Smooth muscle cell (in vitro differentiated cells): ENCODE results near the gene DPP4. TPM values are rescaled to one million over a fixed set of nuclear protein-coding genes. Genes with fewer than 3 reads are reported as not detected.

ENCODE experiments used
- DNase-seq: peaks from one replicate; lab custom pipeline; 2025; ENCODE audit not compliant: unreplicated experiment; lab: John Stamatoyannopoulos, UW
- H2AFZ ChIP-seq: fragments of 200-600 bp; sonication (generic); 2 replicates; pipeline ENCODE4 v1.6.0; 2016; ENCODE audit warnings: antibody characterized with exemption, low read depth, mild to moderate bottlenecking
- H3F3A ChIP-seq: fragments of 200-600 bp; sonication (generic); 2 replicates; pipeline ENCODE4 v1.6.0; 2017; ENCODE audit warnings: antibody characterized with exemption, low read depth
- H3K27ac ChIP-seq: fragments of 200-600 bp; sonication (generic); 2 replicates; pipeline ENCODE4 v1.5.1; 2016; ENCODE audit warnings: low read depth, mild to moderate bottlenecking
- H3K27me3 ChIP-seq: fragments of 200-600 bp; sonication (generic); 2 replicates; pipeline ENCODE4 v1.6.1; 2016; ENCODE audit warnings: low read depth, mild to moderate bottlenecking
- H3K36me3 ChIP-seq: fragments of 200-600 bp; sonication (generic); 2 replicates; pipeline ENCODE4 v1.5.1; 2016; ENCODE audit warnings: low read depth
- H3K4me1 ChIP-seq: fragments of 200-600 bp; sonication (generic); 2 replicates; pipeline ENCODE4 v1.5.1; 2016; ENCODE audit warnings: low read depth
- H3K4me2 ChIP-seq: fragments of 200-600 bp; sonication (generic); 2 replicates; pipeline ENCODE4 v1.6.0; 2016; ENCODE audit warnings: mild to moderate bottlenecking
- H3K4me3 ChIP-seq: fragments of 200-600 bp; sonication (generic); 2 replicates; pipeline ENCODE4 v1.5.1; 2016; ENCODE audit warnings: mild to moderate bottlenecking
- H3K79me2 ChIP-seq: fragments of 200-600 bp; sonication (generic); 2 replicates; pipeline ENCODE4 v1.6.0; 2016; ENCODE audit warnings: low read depth, mild to moderate bottlenecking
- H3K9ac ChIP-seq: fragments of 200-600 bp; sonication (generic); 2 replicates; pipeline ENCODE4 v1.6.0; 2016; ENCODE audit warnings: low read depth
- H3K9me3 ChIP-seq: fragments of 200-600 bp; sonication (generic); replicated peaks from 2 replicates; pipeline ENCODE4 v1.5.1; 2016; ENCODE audit warnings: low read depth
- H4K20me1 ChIP-seq: fragments of 200-600 bp; sonication (generic); 2 replicates; pipeline ENCODE4 v1.6.0; 2016; ENCODE audit warnings: low read depth
- CTCF ChIP-seq: fragments of 200-600 bp; sonication (generic); IDR thresholded peaks from 2 replicates; pipeline ENCODE4 v1.5.1; 2017; ENCODE audit warnings: borderline replicate concordance, mild to moderate bottlenecking, antibody characterized with exemption; ENCODE audit not compliant: insufficient read depth, poor library complexity, severe bottlenecking
- WGBS: methylation state at CpG from one replicate; pipeline ENCODE4 v1.1.7; 2016; ENCODE audit warnings: low lambda C conversion rate; 5-methylcytosine and 5-hydroxymethylcytosine counted together
- polyA plus RNA-seq: library from polyadenylated mRNA; unstranded; fragments of >200 nt; fragmentation: Nextera tagmentation; extraction: Ambion mirVana; gene quantifications from 2 replicates; pipeline ENCODE4 v1.2.1, GENCODE V29; 2016
- total RNA-seq: library from RNA; depleted of rRNA; stranded (reverse); fragments of >200 nt; gene quantifications from 2 replicates; pipeline ENCODE4 v1.2.3, GENCODE V29; 2014

Gene DPP4
- total and polyA plus RNA-seq, 2 experiments from 2014 or later, result 17.6 to 32.0 TPM

DNA sequence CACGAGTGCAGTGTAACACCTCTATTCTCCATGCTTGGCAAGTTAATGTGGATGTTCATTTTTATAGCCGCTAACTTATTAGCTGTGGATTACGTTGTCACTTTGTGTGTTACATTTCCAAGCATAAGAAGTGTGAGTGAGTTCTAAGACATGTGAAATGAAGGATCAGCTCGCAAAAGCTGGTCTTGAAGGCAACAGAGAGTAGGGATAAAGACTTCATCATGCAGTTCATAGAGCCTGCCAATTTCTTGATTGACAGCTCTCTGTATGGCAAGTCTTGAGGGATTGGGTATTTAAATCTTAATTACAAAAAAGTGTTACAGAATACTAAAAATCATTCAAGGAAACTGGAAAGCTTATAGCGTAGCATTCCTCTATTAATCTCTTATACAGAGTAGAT is 25.8 kb upstream of the DPP4 start:
- no peak overlapping the region for H3K27ac ChIP-seq
- no peaks in the 10 kb centered on the region for H3K27me3 ChIP-seq
- no peaks in the 10 kb centered on the region for H3F3A ChIP-seq
- H3K9ac ChIP-seq, result no peak overlapping the region
- H2AFZ ChIP-seq, result no peak overlapping the region
- H3K4me1 ChIP-seq, result no peaks in the 10 kb centered on the region
- no peak for DNase-seq
- no peak for TF ChIP-seq CTCF
- H3K79me2 ChIP-seq, result no peaks in the 10 kb centered on the region
- WGBS, result 90% methylated on average over 5 of the region's 5 CpGs
- no peak overlapping the region for H3K4me2 ChIP-seq
- H3K4me3 ChIP-seq, result no peak overlapping the region
- no peaks in the 10 kb centered on the region for H3K9me3 ChIP-seq
- no peaks in the 10 kb centered on the region for H4K20me1 ChIP-seq
- H3K36me3 ChIP-seq, result no peaks in the 10 kb centered on the region

DNA sequence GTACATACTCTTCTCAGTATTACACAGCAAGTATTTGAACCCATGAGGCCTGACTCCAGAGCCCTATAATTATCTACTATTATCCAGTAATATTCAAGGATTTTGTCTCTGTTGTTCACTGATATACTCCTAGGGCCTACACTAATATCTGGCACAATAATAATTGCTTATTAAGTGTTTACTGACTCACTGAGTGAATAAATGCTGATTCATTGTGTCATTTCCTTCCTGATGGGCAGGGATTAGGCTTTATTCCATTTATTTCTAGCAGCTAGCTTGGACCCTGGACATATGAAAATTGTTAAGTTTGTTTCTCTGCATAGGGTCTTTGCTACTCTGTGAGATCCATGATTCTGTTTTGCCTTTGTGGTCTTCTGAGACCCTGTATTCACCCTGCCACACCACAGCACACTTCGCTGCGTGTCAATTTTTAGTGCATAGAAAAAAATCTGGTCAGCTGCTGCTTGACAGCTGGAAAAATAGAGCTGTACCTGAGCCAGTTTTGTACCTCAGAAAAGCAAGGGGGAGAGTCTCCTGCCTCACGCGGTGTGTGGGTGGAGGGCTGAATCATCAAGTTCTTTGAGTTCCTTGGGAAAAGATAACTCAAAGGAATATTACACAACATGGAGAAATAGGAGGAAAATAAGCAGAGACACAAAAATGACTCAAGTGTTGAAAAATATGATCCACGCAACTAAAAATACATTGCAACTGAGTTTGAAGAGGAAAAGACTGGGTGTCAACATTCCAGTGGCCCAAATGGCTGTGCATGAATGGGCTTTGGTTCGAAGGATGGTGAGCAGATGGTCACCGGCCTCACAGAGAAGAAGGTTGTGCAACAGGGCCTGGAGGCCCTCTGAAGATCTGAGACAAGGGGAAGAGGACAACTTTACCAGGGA is 18.9 kb upstream of the DPP4 start:
- Histone ChIP-seq H3K4me2 (peak overlapping the region; percentile 28), H3K79me2 (no peaks in the 10 kb centered on the region), H4K20me1 (no peaks in the 10 kb centered on the region), H3K27ac (peak overlapping the region; percentile 92), H3K9me3 (no peaks in the 10 kb centered on the region), H3K36me3 (no peaks in the 10 kb centered on the region), H2AFZ (no peak overlapping the region), H3K27me3 (no peaks in the 10 kb centered on the region), H3K4me3 (no peak overlapping the region), H3K9ac (peak overlapping the region; percentile 61), H3K4me1 (peaks cover 22% of the 10 kb centered on the region), H3F3A (peaks cover 26% of the 10 kb centered on the region)
- DNase-seq, result no peak
- 27% methylated on average over 7 of the region's 7 CpGs for WGBS
- no peak for TF ChIP-seq CTCF

DNA sequence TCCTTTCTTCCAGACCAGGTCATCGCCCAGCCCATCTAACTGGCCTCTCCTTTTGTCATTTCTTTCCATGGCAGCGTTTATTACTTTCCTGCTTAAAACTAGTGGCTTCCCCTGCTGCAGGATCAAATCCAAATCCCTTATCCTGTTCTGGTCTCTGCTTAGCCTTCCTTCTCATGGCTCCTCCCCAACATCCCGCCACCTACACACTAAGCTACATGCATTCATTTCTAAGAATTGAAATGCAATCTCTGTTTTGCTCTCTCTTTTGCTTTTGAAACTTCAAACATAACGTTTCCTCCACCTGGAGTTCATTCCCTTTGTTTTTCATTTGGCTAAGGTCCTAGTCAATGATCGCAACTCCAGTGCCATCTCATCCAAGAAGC is 18.0 kb upstream of the DPP4 start:
- TF ChIP-seq CTCF, result no peak
- Histone ChIP-seq H3K36me3 (no peaks in the 10 kb centered on the region), H2AFZ (no peak overlapping the region), H3K4me3 (no peak overlapping the region), H3K4me2 (peak overlapping the region; percentile 25), H3F3A (peaks cover 26% of the 10 kb centered on the region), H3K27me3 (no peaks in the 10 kb centered on the region), H4K20me1 (no peaks in the 10 kb centered on the region), H3K79me2 (no peaks in the 10 kb centered on the region), H3K27ac (peak overlapping the region; percentile 92), H3K9me3 (no peaks in the 10 kb centered on the region), H3K9ac (no peak overlapping the region), H3K4me1 (peaks cover 22% of the 10 kb centered on the region)
- DNase-seq, result no peak
- 78% methylated on average over 5 of the region's 5 CpGs for WGBS
